Measurements from ENCODE around the gene JAZF1. TPM values are rescaled to one million over a fixed set of nuclear protein-coding genes. Genes with fewer than 3 reads are reported as not detected.

The JAZF1 gene
- total and polyA plus RNA-seq, 2 of the 4 experiments (the other 2 are of a cell fraction) = 8.4 to 10.5 TPM

DNA sequence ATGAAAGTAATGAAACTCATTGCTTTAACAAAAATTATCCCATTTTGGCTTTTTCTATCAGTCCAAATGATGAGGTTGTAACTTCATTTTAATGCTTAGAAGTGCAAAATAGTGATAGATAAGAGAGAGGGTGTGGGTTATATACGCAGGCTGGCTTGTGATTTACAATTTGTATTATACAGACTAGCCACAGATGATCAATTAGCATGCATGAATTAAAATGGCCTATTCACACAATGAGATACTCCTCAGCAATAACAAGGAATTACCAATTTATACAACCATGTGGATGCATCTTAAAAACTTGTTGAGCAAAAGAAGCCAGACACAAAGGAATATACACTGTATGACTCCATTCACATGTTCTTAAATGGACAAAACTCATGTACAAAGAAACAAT, 45.4 kb upstream of the JAZF1 start:
- Histone ChIP-seq H2AK9ac (replicated peaks; ENCODE audit: low read depth, low read length, poor library complexity) (no peak overlapping the region), H3K18ac (ENCODE audit: low read depth, low read length) (no peak overlapping the region), H2BK5ac (ENCODE audit: low read depth, low read length, poor library complexity, severe bottlenecking) (no peak overlapping the region), H3K27me3 (ENCODE audit: control insufficient read depth, insufficient read depth, low read length) (no peaks in the 10 kb centered on the region; the same call in 1 of the 2 replicates), H3K4me2 (ENCODE audit: low read depth, low read length) (no peak overlapping the region), H2BK15ac (ENCODE audit: low read depth, low read length) (no peak overlapping the region), H3K4ac (ENCODE audit: low read depth, low read length) (no peak overlapping the region), H3K27ac (ENCODE audit: insufficient read depth, low read length) (no peak overlapping the region), H2AK5ac (ENCODE audit: low read depth, low read length) (no peak overlapping the region), H3K9me1 (ENCODE audit: insufficient read depth, low read length) (no peaks in the 10 kb centered on the region), H3K9ac (ENCODE audit: low read depth, low read length) (no peak overlapping the region), H4K8ac (ENCODE audit: low read depth in 2 of 2, low read length in 2 of 2) (no peak overlapping the region), H3K23ac (ENCODE audit: low read depth, low read length) (no peak overlapping the region), H3K4me1 (ENCODE audit: control insufficient read depth, insufficient read depth, low read length) (no peaks in the 10 kb centered on the region), H2BK120ac (ENCODE audit: low read depth, low read length) (no peak overlapping the region), H3K14ac (replicated peaks; ENCODE audit: low read depth, low read length) (no peak overlapping the region), H4K20me1 (ENCODE audit: insufficient read depth, low read length) (no peaks in the 10 kb centered on the region), H3K79me1 (ENCODE audit: low read depth in 1 of 2, low read length in 2 of 2) (no peaks in the 10 kb centered on the region), H2BK20ac (ENCODE audit: low read depth, low read length) (no peak overlapping the region), H3K4me3 (ENCODE audit: insufficient read depth, low read depth, low read length) (no peak overlapping the region), H3K36me3 (ENCODE audit: control insufficient read depth, insufficient read depth, low read length) (no peaks in the 10 kb centered on the region), H2AFZ (replicated peaks; ENCODE audit: low read length, poor library complexity) (no peak overlapping the region), H3K56ac (ENCODE audit: extremely low read depth, insufficient read depth, low read length) (no peak overlapping the region), H4K5ac (ENCODE audit: low read depth, low read length) (no peak overlapping the region), H3K9me3 (ENCODE audit: control insufficient read depth, insufficient read depth, low read length) (no peaks in the 10 kb centered on the region), H4K91ac (ENCODE audit: insufficient read depth, low read depth, low read length) (no peak overlapping the region)
- BruUV-seq (replicated peaks) = no TSS peak
- ChIA-PET CTCF (no interaction called here), POLR2A (ENCODE audit: unreplicated experiment) (no interaction called here)
- DNase-seq (no peak), ATAC-seq (ENCODE audit: low read depth) (no peak)
- TF ChIP-seq CHD1 (IDR thresholded peaks at IDR 0.05; ENCODE audit: low read depth, low read length) = no peak
- TF ChIP-seq FOS (IDR thresholded peaks at IDR 0.05; ENCODE audit: low read depth, low read length) = no peak
- dilution Hi-C loops (cut with HindIII; ENCODE audit: low sequenced_read_pairs, unreplicated experiment) = no loop called here
- in situ Hi-C loops (cut with MboI; ENCODE audit: low sequenced_read_pairs) = no loop called here
- intact Hi-C loops (cut with micrococcal nuclease) = no loop called here
- WGBS, 2 experiments (ENCODE audit: extremely low coverage in 2 of 2, insufficient read length in 1 of 2) = no CpG with 5 or more reads among the region's 1 CpG

Measured in IMR-90 (cell line).